Measurements from ENCODE around the gene DENND1A.
"Not testable (repeated sequence)": the region's sequence is repeated elsewhere in the genome, so short reads cannot be mapped to it uniquely, and the experiment has no call there.

DENND1A gene

DNA sequence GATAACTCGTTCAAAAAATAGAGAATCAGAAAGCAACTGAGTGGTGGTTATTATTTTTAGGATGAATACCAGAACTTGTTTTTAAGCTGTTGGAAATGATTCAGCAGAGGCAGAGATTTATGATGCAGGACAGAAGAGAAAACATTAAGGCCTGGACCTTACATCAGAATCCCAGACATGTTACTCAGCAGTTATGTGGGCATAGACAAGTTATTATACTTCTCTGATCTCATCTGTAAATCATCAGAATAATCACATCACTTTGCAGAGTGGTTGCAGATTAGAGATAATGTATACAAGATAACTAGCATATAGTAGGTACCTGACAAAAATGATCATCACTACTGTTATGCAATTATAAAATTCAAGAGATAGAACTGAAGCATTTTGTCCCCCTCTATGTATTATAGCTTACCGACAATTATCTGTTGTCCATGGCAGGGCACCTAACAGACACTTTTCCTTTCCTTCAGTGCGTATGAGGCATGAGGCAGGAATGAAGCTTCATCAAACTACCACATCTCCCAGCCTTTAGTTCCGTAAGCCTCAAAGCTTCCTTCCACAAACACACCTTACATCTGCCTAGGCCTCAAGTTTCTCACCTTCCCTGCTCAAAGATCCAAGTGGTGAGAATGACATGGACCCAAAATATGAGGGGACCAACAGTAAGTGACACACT, 165.9 kb downstream of the DENND1A start:
- DNase-seq (ENCODE audit: low read depth), result no peak

GRCh38 chr9:123761905-123762605, 167.9 kb downstream of the DENND1A start:
- no peak for DNase-seq (ENCODE audit: low read depth)

DNA sequence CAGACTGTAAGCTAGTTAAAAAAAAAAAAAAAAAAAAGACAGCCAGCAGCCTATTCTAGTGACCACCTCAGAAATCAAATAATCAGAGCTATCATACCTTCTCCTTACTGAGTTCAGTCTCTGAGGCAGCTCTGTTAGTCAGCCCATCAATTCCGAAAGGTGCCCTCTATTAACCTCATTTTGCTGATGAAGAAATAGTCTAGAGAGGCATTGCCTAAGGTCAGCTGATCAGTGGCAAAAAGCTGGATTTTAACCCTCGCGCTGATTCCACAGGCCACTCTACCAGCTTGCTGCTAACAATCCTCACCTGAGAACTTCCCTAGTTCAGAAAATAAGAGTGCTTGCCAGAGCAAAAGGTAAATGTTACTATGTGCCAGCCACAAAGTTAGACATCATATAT, 172.0 kb downstream of the DENND1A start:
- DNase-seq (ENCODE audit: low read depth), result no peak

DNA sequence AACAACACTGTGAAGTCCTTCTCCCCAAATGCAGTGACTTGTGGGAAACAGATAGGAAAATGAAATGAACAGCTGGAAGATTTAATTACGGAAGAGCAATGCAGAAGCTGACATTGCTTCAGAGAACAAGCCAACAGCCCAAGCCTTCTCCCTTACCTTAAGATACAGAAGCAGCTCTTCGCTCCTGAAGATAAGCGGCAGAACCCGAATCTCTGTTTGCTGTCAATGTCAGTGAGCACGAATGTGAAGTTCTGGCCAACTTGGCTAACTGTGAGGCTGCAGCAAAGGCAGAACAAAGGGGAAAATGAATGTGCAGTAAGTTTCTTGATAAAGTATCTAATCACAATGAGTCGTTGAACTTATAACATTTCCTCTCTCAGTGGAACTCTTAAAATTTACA, 172.4 kb downstream of the DENND1A start:
- no peak for DNase-seq (ENCODE audit: low read depth)

DNA sequence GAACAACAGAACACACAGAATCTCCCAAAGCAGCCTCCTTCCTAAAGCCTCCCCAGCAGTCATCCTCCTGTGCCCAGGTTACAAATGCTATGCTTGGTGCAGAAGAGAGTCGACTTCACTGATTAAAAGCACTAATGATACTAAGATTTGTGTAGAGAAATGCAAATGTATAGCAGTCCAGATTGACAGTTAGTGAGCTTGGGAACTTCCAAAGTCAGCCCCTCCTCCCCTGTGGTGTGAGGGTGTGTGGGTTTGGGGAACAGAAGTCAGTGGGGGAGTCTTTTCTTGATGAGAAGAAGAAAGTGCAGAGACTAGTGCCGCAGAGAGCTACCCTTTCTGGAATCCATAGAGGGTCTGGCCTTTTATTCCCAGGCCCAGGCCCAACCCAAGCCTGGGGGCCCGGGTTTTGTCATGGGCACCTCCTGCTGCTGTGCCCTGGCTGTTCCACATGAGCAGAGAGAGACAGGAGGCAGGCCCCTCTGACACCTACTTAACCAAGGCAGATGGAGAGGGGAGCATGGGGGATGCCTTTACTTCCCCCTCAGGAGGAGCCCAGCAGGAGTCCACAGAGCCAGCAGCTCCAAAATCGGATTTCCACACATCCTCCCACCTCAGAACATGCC, 173.3 kb downstream of the DENND1A start:
- no peak for DNase-seq (ENCODE audit: low read depth)

DNA sequence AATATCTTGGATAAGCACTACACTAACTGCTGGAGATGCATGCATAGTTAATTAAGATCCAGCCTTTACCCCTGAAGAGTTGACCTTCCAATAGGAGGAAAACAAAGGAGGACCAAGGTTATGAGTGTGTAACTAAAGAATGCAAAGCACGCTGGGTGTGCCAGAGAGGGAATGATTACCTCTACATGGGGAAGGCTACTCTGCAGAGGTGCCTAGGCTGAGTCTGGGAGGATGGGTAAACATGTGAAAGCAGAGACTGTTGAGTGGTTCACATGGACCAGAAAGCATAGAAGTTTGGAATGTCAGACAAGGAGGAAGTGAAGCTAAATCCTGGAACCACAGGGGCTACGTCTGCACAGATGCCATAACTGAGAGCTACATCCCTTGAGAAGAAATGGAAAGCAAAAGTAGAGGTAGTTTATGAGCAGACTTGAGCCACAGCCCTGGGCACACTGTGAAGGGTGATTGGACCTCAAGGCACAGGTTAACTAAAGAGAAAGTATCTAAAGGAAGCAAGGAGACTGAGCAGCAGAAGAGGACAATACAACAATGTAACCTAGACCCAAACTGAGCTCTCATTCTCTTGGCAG, 176.2 kb downstream of the DENND1A start:
- DNase-seq (ENCODE audit: low read depth), result no peak

- DNase-seq (ENCODE audit: low read depth), result no peak
Observed at GRCh38 chr9:123753016-123753415, 176.9 kb downstream of the DENND1A start.

- DNase-seq (ENCODE audit: low read depth), result no peak
Observed at GRCh38 chr9:123749580-123750202, 180.2 kb downstream of the DENND1A start.

DNA sequence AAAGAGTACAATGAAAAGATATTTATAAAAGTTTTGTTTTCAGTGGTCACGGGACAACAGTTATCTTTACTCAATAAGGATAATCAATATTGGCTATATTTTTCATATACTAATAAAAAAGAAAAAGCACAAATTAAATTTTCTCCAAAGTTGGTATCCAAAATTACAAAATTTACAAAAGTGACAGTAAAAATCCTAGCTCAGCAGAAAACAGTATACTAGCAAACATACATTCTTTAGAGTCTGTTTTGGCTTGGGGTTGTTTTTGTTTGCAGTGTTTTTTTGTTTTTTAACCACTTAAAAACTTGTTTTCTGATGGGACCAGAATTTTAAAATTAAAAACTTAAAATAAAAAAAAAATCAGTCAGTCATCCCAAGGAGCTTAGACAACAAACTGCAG, 183.2 kb downstream of the DENND1A start:
- DNase-seq (ENCODE audit: low read depth), result no peak

GRCh38 chr9:123745933-123746332, 184.0 kb downstream of the DENND1A start:
- no peak for DNase-seq (ENCODE audit: low read depth)

DNA sequence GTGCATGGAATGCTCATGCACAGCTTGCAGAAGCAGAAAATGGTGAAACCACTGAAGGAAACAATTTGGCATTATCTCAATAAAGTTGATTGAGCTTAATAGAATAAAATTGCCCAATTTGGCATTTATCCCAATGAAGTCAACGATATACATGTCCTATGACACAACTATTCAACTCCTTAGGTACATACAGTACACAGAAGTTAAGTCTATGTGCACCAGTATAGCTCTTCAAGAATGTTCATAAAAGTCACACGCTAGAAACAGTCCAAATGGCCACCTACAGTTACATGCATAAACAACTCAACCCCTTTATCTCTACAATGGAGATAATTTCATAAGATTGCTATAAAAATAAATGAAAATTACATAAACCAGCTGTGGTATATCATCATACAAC, 184.5 kb downstream of the DENND1A start:
- DNase-seq (ENCODE audit: low read depth), result no peak

DNA sequence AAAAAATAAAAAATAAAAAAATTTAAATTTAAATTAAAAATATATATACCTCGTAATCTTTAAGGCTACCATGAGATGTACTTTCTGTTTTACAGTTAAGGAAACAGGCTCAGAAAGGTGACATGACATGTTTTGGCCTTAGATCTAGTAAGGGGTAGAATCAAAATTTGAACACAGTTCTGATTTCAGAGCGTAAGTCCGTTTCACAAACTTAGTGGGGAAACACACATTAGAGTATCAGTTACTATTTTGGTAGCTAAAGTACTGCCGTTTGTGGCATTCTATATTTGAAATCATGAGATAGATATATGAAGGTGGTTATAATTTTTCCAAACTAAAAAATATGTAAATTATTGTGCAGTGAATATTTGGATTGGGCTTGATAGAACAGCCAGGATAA, 186.2 kb downstream of the DENND1A start:
- no peak for DNase-seq (ENCODE audit: low read depth)

DNA sequence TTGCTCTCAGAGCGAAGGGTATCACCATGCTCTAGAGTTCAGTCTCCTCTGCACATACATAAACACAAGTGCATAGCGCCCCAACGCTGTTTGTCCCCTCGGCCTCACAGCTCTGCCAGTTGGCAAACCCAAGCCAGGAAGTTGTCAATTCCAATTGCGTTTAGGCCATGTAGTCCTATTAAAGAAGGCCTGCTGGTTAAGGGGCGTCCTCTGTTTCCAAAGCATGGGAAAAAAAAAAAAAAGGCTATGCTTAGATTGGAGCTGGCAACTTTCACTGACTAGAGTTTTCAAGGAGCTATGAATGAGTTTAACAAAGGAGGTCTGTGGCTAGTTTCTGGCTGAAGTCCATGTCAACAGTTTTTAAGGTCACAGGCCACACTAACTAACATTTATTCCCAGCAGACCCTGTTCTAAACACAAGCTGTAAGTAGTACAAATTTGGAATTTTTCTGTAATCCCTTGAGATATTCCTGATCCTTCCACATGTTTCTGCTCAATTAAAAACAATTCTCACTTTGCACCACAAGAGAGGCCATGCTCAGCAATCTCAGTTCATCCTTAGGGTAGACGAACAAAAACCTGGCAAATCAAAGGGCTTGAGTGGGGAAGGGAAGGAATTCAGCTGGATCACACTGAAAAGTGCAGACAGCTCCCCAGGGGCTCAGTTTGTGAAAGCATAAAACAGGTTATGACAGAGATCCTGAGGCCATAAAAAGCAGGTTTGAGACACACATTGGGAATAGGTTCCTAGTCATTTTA, 187.7 kb downstream of the DENND1A start:
- DNase-seq (ENCODE audit: low read depth), result peak; percentile 61

DNA sequence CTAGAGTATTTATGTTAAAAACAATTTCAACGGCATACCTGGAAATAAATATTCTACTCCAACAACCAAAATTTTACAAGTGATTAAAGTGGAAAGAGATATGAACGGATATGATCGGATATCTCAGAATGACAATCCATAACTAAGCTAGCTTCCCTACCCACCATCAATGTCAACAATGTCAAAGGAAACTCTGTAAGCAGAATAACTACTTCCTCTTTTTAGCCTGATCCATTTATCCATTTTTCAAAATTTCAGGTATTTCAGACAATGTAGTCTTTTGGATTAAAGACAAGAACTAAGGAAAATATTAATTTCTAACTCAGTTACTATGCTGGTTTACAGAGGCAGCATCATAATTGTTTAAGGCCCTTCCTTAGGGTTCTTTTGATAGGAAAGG, 188.7 kb downstream of the DENND1A start:
- DNase-seq (ENCODE audit: low read depth), result no peak

DNA sequence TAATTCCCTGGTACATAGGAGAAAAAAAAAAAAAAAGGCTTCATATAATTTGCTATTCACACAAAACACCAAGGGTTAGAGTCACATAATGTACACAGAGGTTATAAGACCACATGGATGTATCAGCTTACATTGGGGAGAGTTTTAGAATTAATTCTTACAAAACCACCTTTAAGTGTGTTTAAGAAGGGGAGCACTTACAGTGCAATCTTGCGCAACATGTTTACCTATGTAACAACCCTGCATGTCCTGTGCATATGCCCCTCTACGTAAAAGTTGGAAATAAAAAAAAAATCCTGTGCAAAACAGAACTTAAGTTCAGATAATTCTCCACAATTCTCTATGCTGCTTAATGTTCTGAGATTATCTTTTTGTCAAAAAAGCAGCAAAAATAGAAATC, 190.0 kb downstream of the DENND1A start:
- DNase-seq (ENCODE audit: low read depth), result no peak

GRCh38 chr9:123739387-123739786, 190.5 kb downstream of the DENND1A start:
- no peak for DNase-seq (ENCODE audit: low read depth)

DNA sequence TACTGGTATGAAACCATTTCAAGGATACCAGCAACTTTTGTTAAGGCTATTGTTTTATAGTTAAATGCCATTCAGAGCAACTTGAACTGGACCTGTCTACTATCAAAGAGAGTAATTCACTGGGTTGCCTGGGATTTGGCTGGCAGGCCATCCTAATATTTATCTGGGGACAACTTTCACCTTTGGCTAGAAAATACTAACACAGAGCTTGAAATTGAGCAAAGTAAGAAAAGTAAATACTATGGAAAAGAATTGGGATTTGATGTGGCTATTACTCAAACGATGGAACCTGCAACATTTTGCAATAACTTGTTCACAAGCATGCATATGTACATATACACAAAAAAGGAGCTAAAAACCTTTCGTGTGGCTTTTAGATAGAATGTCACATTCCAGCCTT, 191.3 kb downstream of the DENND1A start:
- no peak for DNase-seq (ENCODE audit: low read depth)

DNA sequence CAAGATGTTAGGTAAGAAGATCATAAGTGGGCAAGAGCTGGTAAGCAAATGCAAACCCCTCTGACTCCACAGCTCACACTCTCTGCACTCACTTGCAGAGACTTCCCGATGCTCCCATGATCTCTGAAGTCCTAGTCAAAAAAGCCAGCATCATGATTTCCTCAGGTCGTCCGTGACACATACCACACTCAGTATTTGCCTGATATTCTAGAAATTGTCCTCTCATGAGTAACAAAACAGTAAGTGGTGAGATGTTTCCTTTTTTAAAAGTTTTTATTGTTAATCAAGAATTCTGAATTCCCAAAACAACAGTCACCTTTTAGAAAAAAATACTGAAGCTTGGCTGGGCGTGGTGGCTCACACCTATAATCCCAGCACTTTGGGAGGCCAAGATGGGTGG, 194.6 kb downstream of the DENND1A start:
- no peak for DNase-seq (ENCODE audit: low read depth)

- not testable (repeated sequence) for DNase-seq (ENCODE audit: low read depth)
Observed at GRCh38 chr9:123728571-123728970, 201.4 kb downstream of the DENND1A start.

- no peak for DNase-seq (ENCODE audit: low read depth)
Observed at GRCh38 chr9:123727332-123727731, 202.6 kb downstream of the DENND1A start.

DNA sequence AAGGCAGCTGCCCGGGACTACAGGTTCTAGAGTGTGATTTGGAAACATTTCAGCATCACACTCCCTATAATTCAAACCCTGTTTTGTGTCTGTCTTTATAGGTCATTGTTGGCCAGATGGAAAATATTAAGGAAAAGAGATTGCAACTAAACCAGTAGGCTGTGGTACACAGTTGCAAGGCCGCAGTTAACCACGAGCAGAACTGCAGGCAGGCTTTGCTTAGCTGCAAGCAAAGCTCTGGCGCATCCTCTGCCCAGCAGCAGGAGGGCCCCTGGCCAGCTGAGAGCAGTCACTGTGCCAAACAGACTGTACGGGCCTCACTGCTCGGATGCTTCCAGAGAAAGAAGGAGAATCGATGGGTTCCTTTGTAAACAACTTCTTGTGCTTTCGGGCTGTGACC, 204.5 kb downstream of the DENND1A start:
- peak; percentile 36 for DNase-seq (ENCODE audit: low read depth)

All from fibroblast of the conjunctiva (primary cell).